NCI-H1694 (cell line): Measurements from ENCODE around the gene HCN1.
"Not testable (repeated sequence)": the region's sequence is repeated elsewhere in the genome, so short reads cannot be mapped to it uniquely, and the experiment has no call there.

Experiments used
- DNase-seq: peaks from one replicate; lab custom pipeline; 2025; lab: John Stamatoyannopoulos, UW

The HCN1 gene

GRCh38 chr5:45417285-45417998 is 278.7 kb downstream of the HCN1 start:
- DNase-seq = no peak

- DNase-seq = no peak
Measured at GRCh38 chr5:45414620-45415573, 281.3 kb downstream of the HCN1 start.

GRCh38 chr5:45411971-45412612 is 284.1 kb downstream of the HCN1 start:
- DNase-seq = no peak

- DNase-seq = no peak
Measured at GRCh38 chr5:45410304-45410995, 285.7 kb downstream of the HCN1 start.

GRCh38 chr5:45408067-45408466 is 288.1 kb downstream of the HCN1 start:
- DNase-seq = no peak

GRCh38 chr5:45402804-45403455 is 293.2 kb downstream of the HCN1 start:
- DNase-seq = no peak

GRCh38 chr5:45399041-45399440 is 297.1 kb downstream of the HCN1 start:
- DNase-seq = no peak

- DNase-seq = no peak
Measured at GRCh38 chr5:45385321-45386058, 310.7 kb downstream of the HCN1 start.

GRCh38 chr5:45383985-45384384 is 312.2 kb downstream of the HCN1 start:
- DNase-seq = no peak

- DNase-seq = no peak
Measured at GRCh38 chr5:45382583-45382982, 313.6 kb downstream of the HCN1 start.

GRCh38 chr5:45376417-45376816 is 319.8 kb downstream of the HCN1 start:
- DNase-seq = no peak

- DNase-seq = no peak
Measured at GRCh38 chr5:45372629-45373028, 323.6 kb downstream of the HCN1 start.

- DNase-seq = not testable (repeated sequence)
Measured at GRCh38 chr5:45371423-45371822, 324.8 kb downstream of the HCN1 start.

- no peak for DNase-seq
Measured at GRCh38 chr5:45355189-45355992, 340.8 kb downstream of the HCN1 start.

- DNase-seq = no peak
Measured at GRCh38 chr5:45336464-45336863, 359.7 kb downstream of the HCN1 start.

- no peak for DNase-seq
Measured at GRCh38 chr5:45335978-45336377, 360.2 kb downstream of the HCN1 start.

- no peak for DNase-seq
Measured at GRCh38 chr5:45335346-45335745, 360.8 kb downstream of the HCN1 start.

GRCh38 chr5:45334939-45335338 is 361.2 kb downstream of the HCN1 start:
- no peak for DNase-seq

- DNase-seq = not testable (repeated sequence)
Measured at GRCh38 chr5:45312627-45313026, 383.6 kb downstream of the HCN1 start.

- DNase-seq = no peak
Measured at GRCh38 chr5:45295231-45295630, 400.9 kb downstream of the HCN1 start.
